HG03175 (cell line): ENCODE results near the gene PLPP1.
"Not testable (repeated sequence)": the region's sequence is repeated elsewhere in the genome, so short reads cannot be mapped to it uniquely, and the experiment has no call there.

Experiments used
- ATAC-seq: cut with Tn5 transposase; IDR thresholded peaks from one replicate; pipeline ENCODE4 v1.9.1; 2021; ENCODE audit warnings: mild to moderate bottlenecking, moderate library complexity; ENCODE audit not compliant: unreplicated experiment

The PLPP1 gene

GRCh38 chr5:55546947-55547346, 12.2 kb upstream of the PLPP1 start:
- no peak for ATAC-seq

GRCh38 chr5:55544341-55544740, 9.6 kb upstream of the PLPP1 start:
- no peak for ATAC-seq

- ATAC-seq: no peak
Observed at GRCh38 chr5:55541056-55541635, 6.4 kb upstream of the PLPP1 start.

- ATAC-seq: no peak
Observed at GRCh38 chr5:55540525-55540924, 5.8 kb upstream of the PLPP1 start.

DNA sequence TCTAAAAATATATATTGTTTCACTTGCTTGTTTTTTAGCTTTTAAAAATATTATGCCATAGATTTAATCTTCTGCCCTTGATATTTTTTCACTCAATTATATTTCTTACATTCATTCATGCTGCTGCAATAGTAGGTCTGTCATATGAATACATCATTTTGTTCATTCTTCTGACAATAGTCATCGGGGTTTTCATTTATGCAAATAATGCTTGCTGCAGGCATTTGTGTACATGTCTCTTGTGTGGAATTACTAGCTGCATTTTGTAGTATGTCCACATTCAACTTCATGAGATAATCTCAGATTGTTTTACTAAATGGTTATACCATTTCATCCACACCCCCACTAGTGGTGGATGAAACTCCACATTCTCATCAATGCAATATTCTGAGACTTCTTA, 5.3 kb upstream of the PLPP1 start:
- no peak for ATAC-seq

DNA sequence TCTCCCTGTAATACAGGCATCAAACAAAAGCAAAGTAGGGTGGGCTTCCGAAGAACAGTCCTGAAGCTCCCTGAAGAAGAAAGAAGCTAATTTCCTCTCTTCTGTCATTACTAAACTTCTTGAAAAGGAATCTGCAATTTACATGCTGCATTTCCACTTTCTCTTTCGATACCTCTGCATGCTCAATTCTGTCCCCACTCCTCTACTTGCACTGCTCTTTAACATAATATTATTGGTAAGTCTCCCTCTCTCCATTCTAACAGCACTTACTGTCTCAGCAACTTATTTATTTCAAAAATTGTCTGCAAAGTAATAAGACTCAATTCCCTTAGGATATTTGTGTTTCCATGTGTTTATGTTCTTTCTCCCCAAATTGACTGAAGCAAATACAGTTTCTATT, 3.9 kb upstream of the PLPP1 start:
- no peak for ATAC-seq

DNA sequence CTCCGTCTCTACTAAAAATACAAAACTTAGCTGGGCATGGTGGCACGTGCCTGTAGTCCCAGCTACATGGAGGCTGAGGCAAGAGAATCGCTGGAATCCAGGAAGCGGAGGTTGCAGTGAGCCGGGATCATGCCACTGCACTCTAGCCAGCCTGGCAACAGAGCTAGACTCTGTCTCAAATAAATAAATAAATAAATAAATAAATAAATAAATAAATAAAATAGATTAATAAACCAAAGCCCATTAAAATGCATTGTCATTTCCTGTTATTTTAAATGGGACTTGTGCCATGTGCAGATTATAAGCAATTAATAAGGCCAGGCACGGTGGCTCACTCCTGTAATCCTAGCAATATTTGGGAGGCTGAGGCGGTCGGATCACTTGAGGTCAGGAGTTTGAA, 2.6 kb upstream of the PLPP1 start:
- ATAC-seq: not testable (repeated sequence)

DNA sequence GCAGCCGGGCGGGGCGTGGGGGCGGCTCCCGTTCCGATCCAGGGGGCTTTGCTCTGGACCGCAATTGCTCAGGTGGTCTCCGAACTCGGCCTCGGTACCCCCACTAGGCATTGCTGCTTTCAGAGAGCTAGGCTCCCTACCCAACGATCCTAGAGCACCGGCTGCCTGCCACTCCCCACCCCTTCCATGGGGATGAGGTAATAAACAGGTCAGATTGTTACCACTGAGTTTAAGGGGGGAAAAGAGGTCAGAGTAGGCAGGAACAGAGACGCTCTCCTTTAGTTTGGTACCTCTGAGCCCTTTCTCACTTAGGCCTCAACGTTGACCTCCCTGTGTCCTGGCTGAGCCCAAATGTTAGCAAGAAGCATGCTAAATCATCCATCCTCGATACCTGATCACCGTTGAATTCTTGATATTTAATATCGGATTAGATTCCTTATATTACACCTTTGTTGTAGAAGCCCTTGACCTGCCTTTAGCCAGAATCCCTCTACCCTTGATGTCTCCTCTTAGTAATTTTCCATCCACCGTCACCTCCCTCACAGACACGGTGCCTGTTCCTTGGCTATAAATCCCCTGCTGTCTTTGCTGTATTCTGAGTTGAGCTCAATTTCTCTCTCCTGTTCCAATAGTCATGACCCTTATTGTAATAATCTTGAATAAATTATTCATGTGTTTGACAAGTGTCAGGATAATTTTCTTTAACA, 588 bp upstream of the PLPP1 start:
- no peak for ATAC-seq

- peak; percentile 41 for ATAC-seq
Observed at GRCh38 chr5:55533521-55534435, 986 bp downstream of the PLPP1 start.

GRCh38 chr5:55530669-55531068, 4.1 kb downstream of the PLPP1 start:
- no peak for ATAC-seq

DNA sequence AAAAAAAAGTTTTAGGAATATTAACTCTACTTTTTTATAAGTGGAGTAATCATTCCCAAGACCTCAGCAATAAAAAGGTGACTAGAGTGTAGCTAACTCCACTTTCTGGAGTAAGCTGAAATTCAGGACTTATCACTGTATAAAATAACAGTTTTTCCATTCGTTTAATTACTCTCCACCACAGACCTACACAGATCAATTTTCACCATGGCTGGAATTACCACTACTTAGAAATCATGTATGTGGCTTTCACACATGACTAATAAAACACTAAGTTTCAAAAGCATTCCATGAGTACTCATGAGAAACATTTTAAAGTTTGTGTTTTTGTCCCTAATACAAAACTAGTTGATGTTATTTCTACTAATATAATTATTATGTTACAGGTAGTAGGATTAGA, 9.9 kb downstream of the PLPP1 start:
- ATAC-seq: no peak

GRCh38 chr5:55523293-55523692, 11.5 kb downstream of the PLPP1 start:
- no peak for ATAC-seq

DNA sequence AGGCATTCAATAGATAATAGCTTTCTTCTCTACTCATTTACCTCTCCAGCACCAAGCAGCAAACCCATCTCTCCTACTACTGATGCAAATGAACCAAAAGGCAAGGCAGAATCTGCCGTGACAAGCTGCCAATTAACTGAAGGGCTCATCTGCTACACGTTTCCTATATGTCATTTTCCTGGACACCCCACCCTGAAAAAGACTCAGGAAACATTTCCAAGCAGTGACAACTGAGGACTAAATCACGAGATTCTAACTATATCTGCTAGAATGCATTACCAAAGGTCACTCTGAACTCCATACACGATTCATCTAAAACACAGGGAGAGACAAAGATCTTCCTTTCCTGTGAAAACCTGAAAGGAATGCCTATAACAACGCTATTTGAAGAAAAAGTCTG, 12.9 kb downstream of the PLPP1 start:
- ATAC-seq: no peak

GRCh38 chr5:55520117-55520839, 14.5 kb downstream of the PLPP1 start:
- no peak for ATAC-seq

GRCh38 chr5:55518831-55519390, 15.9 kb downstream of the PLPP1 start:
- no peak for ATAC-seq

- ATAC-seq: no peak
Observed at GRCh38 chr5:55517804-55518203, 17.0 kb downstream of the PLPP1 start.

GRCh38 chr5:55511010-55511409, 23.8 kb downstream of the PLPP1 start:
- no peak for ATAC-seq

- ATAC-seq: no peak
Observed at GRCh38 chr5:55510523-55510880, 24.3 kb downstream of the PLPP1 start.

- no peak for ATAC-seq
Observed at GRCh38 chr5:55509796-55510522, 24.8 kb downstream of the PLPP1 start.

- no peak for ATAC-seq
Observed at GRCh38 chr5:55509097-55509496, 25.7 kb downstream of the PLPP1 start.
